Loucy (cell line): Measurements from ENCODE around the gene PTPRN2.

Source experiments
- H2AFZ ChIP-seq: fragments of 200-600 bp; sonication (generic); 2 replicates; pipeline ENCODE4 v1.6.0; 2016; ENCODE audit warnings: antibody characterized with exemption, mild to moderate bottlenecking, low read length, moderate library complexity
- H3F3A ChIP-seq: fragments of 200-600 bp; 2 replicates; pipeline ENCODE4 v1.6.0; 2016; ENCODE audit warnings: antibody characterized with exemption, low read depth, mild to moderate bottlenecking
- H3K27me3 ChIP-seq: fragments of 200-600 bp; sonication (generic); 2 replicates; pipeline ENCODE4 v1.6.1; 2014; ENCODE audit warnings: low read length, mild to moderate bottlenecking; ENCODE audit not compliant: insufficient read depth, poor library complexity, severe bottlenecking
- H3K36me3 ChIP-seq: fragments of 200-600 bp; sonication (generic); 2 replicates; pipeline ENCODE4 v1.6.1; 2016; ENCODE audit warnings: low read length; ENCODE audit not compliant: insufficient read depth
- H3K4me1 ChIP-seq: fragments of 200-600 bp; sonication (generic); 2 replicates; pipeline ENCODE4 v1.5.1; 2014; ENCODE audit warnings: low read length, mild to moderate bottlenecking; ENCODE audit not compliant: insufficient read depth, poor library complexity, severe bottlenecking
- H3K4me2 ChIP-seq: fragments of 200-600 bp; sonication (generic); 2 replicates; pipeline ENCODE4 v1.6.0; 2014; ENCODE audit warnings: antibody characterized with exemption, low read length, low read depth, mild to moderate bottlenecking; ENCODE audit not compliant: poor library complexity, severe bottlenecking
- H3K4me3 ChIP-seq: fragments of 200-600 bp; sonication (generic); 2 replicates; pipeline ENCODE4 v1.5.1; 2014; ENCODE audit warnings: low read length, mild to moderate bottlenecking, mixed read lengths; ENCODE audit not compliant: poor library complexity, severe bottlenecking
- H3K79me2 ChIP-seq: fragments of 200-600 bp; sonication (generic); 2 replicates; pipeline ENCODE4 v1.6.1; 2014; ENCODE audit warnings: low read length; ENCODE audit not compliant: insufficient read depth
- H3K9ac ChIP-seq: fragments of 200-600 bp; sonication (generic); 2 replicates; pipeline ENCODE4 v1.6.0; 2014; ENCODE audit warnings: mild to moderate bottlenecking, low read depth, low read length, moderate library complexity; ENCODE audit not compliant: poor library complexity, severe bottlenecking
- H3K9me2 ChIP-seq: fragments of 200-600 bp; sonication (generic); replicated peaks from 2 replicates; pipeline ENCODE4 v1.6.1; 2016; ENCODE audit warnings: low read depth, low read length, mixed read lengths
- H3K9me3 ChIP-seq: fragments of 200-600 bp; sonication (generic); 2 replicates; pipeline ENCODE4 v1.6.1; 2014; ENCODE audit warnings: mild to moderate bottlenecking, antibody characterized with exemption, low read length, low read depth; ENCODE audit not compliant: insufficient read depth
- H4K20me1 ChIP-seq: fragments of 200-600 bp; sonication (generic); 2 replicates; pipeline ENCODE4 v1.6.0; 2014; ENCODE audit warnings: antibody characterized with exemption, low read length, mild to moderate bottlenecking; ENCODE audit not compliant: insufficient read depth, poor library complexity, severe bottlenecking
- EZH2phosphoT487 ChIP-seq: fragments of 200-600 bp; IDR thresholded peaks from 2 replicates; pipeline ENCODE4 v1.6.1; 2018; ENCODE audit warnings: antibody characterized with exemption, mild to moderate bottlenecking, moderate library complexity, borderline replicate concordance
- TF ChIP-seq, protein P1 (sequence below): fragments of 200-600 bp; sonication (generic); conservative IDR thresholded peaks from 2 replicates; pipeline ENCODE4 v1.5.1; 2014; ENCODE audit warnings: mild to moderate bottlenecking, antibody characterized with exemption, low read length

Gene PTPRN2

DNA sequence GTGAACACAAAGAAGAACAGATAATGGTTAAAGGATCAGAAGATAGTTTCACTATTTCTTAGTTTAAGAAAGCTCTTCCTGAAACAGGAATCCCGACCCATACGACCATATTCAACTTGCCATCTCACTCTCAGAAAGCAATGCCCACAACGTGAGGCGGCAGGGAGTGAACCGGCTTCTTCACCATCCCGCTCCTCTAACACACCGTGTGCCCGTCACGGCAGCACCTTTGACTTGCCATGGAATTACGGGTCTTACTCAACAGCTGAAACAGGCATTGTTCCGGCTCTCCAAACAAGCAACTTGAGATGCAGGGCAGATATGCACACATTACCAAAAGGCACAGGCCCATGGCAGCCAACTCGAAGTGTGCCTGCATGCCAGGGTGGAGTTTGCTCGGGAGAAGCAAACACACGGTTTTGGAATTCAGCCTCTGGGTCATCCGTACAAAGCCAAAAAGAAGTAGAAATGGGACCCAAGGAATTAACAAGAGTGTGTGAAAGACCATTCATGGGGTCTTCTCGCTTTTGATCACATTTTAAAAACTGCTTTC is 957.2 kb downstream of the PTPRN2 start:
- no peaks in the 10 kb centered on the region for H3F3A ChIP-seq
- no peaks in the 10 kb centered on the region for H3K79me2 ChIP-seq
- no peak overlapping the region for H3K4me3 ChIP-seq
- no peak overlapping the region for H3K4me2 ChIP-seq
- H2AFZ ChIP-seq = no peak overlapping the region
- H3K27me3 ChIP-seq = no peaks in the 10 kb centered on the region
- peaks cover 11% of the 10 kb centered on the region for H3K4me1 ChIP-seq
- H3K9me3 ChIP-seq = no peaks in the 10 kb centered on the region
- no peaks in the 10 kb centered on the region for H3K9me2 ChIP-seq
- no peaks in the 10 kb centered on the region for H4K20me1 ChIP-seq
- TF ChIP-seq EZH2phosphoT487 = no peak
- TF ChIP-seq, protein P1, sequence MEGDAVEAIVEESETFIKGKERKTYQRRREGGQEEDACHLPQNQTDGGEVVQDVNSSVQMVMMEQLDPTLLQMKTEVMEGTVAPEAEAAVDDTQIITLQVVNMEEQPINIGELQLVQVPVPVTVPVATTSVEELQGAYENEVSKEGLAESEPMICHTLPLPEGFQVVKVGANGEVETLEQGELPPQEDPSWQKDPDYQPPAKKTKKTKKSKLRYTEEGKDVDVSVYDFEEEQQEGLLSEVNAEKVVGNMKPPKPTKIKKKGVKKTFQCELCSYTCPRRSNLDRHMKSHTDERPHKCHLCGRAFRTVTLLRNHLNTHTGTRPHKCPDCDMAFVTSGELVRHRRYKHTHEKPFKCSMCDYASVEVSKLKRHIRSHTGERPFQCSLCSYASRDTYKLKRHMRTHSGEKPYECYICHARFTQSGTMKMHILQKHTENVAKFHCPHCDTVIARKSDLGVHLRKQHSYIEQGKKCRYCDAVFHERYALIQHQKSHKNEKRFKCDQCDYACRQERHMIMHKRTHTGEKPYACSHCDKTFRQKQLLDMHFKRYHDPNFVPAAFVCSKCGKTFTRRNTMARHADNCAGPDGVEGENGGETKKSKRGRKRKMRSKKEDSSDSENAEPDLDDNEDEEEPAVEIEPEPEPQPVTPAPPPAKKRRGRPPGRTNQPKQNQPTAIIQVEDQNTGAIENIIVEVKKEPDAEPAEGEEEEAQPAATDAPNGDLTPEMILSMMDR = no peak
- H3K9ac ChIP-seq = no peak overlapping the region
- H3K36me3 ChIP-seq = peaks cover 3% of the 10 kb centered on the region; the same call in 1 of the 2 replicates

GRCh38 chr7:157628456-157628855 is 959.2 kb downstream of the PTPRN2 start:
- Histone ChIP-seq H4K20me1 (no peaks in the 10 kb centered on the region), H3K9ac (no peak overlapping the region), H3K4me2 (no peak overlapping the region), H3K9me2 (no peaks in the 10 kb centered on the region), H3K4me3 (no peak overlapping the region), H3K27me3 (no peaks in the 10 kb centered on the region), H3K79me2 (no peaks in the 10 kb centered on the region), H3K4me1 (peaks cover 11% of the 10 kb centered on the region), H3K9me3 (no peaks in the 10 kb centered on the region), H3K36me3 (peaks cover 3% of the 10 kb centered on the region; the same call in 1 of the 2 replicates), H3F3A (no peaks in the 10 kb centered on the region), H2AFZ (no peak overlapping the region)
- TF ChIP-seq, protein P1 = no peak
- TF ChIP-seq EZH2phosphoT487 = no peak

DNA sequence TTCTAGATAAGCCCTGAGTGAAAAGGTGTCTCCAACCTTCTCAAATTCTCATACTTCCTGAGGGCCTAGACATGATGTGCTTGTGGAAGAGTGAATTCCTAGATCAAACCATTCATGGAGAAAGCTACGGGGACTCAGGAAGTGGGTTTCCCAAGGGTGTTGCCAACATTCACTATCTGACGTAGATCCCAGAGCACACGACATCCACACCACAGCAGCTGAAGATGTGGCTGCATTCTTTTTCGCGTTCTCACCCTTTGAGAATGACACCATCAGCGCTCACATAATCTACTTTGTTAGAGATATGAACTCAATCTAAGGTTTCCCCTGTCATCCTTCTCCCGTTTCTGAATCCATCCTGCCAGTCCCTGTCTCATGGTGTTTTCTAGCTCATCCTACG is 960.0 kb downstream of the PTPRN2 start:
- no peak overlapping the region for H2AFZ ChIP-seq
- H3K27me3 ChIP-seq = no peaks in the 10 kb centered on the region
- peaks cover 3% of the 10 kb centered on the region; the same call in 1 of the 2 replicates for H3K36me3 ChIP-seq
- no peaks in the 10 kb centered on the region for H3K9me2 ChIP-seq
- H3K9ac ChIP-seq = no peak overlapping the region
- H3K4me1 ChIP-seq = peaks cover 11% of the 10 kb centered on the region
- no peaks in the 10 kb centered on the region for H4K20me1 ChIP-seq
- no peak overlapping the region for H3K4me3 ChIP-seq
- no peaks in the 10 kb centered on the region for H3K79me2 ChIP-seq
- H3K4me2 ChIP-seq = no peak overlapping the region
- no peaks in the 10 kb centered on the region for H3K9me3 ChIP-seq
- no peaks in the 10 kb centered on the region for H3F3A ChIP-seq
- TF ChIP-seq EZH2phosphoT487 = no peak
- TF ChIP-seq, protein P1 = no peak
